Peyer's patch (tissue), 4 donors: ENCODE measurements around the gene TMEM238. TPM values are rescaled to one million over a fixed set of nuclear protein-coding genes. Genes with fewer than 3 reads are reported as not detected.
A peak's percentile ranks its signal among the peaks of the same experiment; 100 is the strongest.

Source experiments
- DNase-seq, 3 donors: peaks; one replicate each; pipeline ENCODE4 v3.0.0-alpha.2; 2017 to 2019
- H3K27ac ChIP-seq, 4 donors: fragments of 200-600 bp; sonication (generic); one replicate each; pipeline ENCODE4 v1.5.1; 2016 to 2019
- H3K27me3 ChIP-seq, 2 donors: fragments of 200-600 bp; sonication (generic); one replicate each; pipeline ENCODE4 v1.5.1; 2019
- H3K36me3 ChIP-seq, 3 donors: fragments of 200-600 bp; sonication (generic); one replicate each; pipeline ENCODE4 v1.5.1; 2016 to 2019
- H3K4me1 ChIP-seq, 4 donors: fragments of 200-600 bp; sonication (generic); one replicate each; pipeline ENCODE4 v1.5.1; 2016 to 2019
- H3K4me3 ChIP-seq, 4 donors: fragments of 200-600 bp; sonication (generic); 1 replicate in 3 of 4; 2 replicates in 1 of 4; pipeline ENCODE4 v1.5.1; 2016 to 2019; ENCODE audit warnings: mild to moderate bottlenecking in 1 of 4
- H3K9me3 ChIP-seq, 4 donors: fragments of 200-600 bp; sonication (generic); one replicate each; pipeline ENCODE4 v1.5.1; 2016 to 2019; ENCODE audit warnings: mild to moderate bottlenecking in 1 of 4
- POLR2A ChIP-seq, 2 donors: fragments of 450-650 bp; IDR thresholded peaks; one replicate each; pipeline ENCODE4 v1.5.1; 2017; ENCODE audit warnings: antibody characterized with exemption in 2 of 2, mild to moderate bottlenecking in 2 of 2, moderate library complexity in 2 of 2
- total RNA-seq, 4 donors: library from RNA; depleted of rRNA; stranded (reverse); fragments of >200 nt; gene quantifications; one replicate each; pipeline ENCODE4 v1.1.0, GENCODE V29; 2016
- TF ChIP-seq, protein P1 (sequence below), 6 experiments: fragments of 450-650 bp in 4 of 6; fragments of 200-600 bp in 2 of 6; sonication (generic) in 1 of 6; IDR thresholded peaks; one replicate each; pipeline ENCODE4 v1.5.1; 2017 to 2019; ENCODE audit warnings: antibody characterized with exemption in 6 of 6, mild to moderate bottlenecking in 3 of 6, moderate library complexity in 1 of 6

TMEM238 gene
- total RNA-seq, 4 donors from 2014 or later: 19.8 to 75.8 (median 61.6) TPM

DNA sequence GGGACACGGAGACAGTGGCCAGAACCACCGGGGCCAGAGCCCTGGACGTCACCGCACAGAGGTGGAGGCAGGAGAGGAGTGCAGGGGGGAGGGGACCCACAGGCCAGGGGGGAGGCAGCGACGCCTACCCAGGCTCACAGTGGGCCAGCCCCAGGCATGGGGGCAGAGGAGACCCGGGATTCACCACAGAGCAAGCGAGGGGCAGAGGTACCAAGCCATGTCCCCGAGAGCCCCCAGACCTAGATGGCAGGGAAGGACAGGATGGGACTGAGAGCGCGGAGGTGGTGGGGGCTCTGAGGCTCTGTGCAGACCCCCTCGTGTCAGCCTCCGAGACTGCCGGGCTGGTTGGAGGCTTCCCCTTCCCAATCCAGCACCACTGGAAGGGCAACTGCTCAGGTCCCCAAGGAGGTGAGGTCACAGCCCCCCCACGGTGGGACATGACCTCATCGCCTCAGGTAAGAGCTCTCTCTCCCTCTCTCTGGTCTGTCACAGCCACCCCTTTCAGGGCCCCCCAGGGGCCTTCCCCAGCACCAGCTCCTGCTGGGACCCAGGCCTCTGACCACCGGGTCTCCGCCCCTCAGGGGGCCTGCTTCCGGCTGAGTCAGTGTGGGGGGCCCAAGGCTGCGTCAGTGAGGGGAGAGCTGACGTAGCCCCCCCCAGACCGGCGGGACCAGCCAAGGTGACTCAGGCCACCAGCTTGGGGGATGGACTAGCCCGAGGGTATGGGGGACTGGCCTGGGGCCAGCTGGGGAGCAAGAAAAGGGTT, 11.6 kb downstream of the TMEM238 start:
- Histone ChIP-seq H3K27ac (no peak overlapping the region), H3K4me3 (no peak overlapping the region), H3K27me3 (peaks cover 0 to 50% of the 10 kb centered on the region in 2 donors), H3K36me3 (no peaks in the 10 kb centered on the region), H3K4me1 (peaks cover 0 to 27% (median 8%) of the 10 kb centered on the region in 4 donors), H3K9me3 (no peaks in the 10 kb centered on the region)
- TF ChIP-seq, protein P1, sequence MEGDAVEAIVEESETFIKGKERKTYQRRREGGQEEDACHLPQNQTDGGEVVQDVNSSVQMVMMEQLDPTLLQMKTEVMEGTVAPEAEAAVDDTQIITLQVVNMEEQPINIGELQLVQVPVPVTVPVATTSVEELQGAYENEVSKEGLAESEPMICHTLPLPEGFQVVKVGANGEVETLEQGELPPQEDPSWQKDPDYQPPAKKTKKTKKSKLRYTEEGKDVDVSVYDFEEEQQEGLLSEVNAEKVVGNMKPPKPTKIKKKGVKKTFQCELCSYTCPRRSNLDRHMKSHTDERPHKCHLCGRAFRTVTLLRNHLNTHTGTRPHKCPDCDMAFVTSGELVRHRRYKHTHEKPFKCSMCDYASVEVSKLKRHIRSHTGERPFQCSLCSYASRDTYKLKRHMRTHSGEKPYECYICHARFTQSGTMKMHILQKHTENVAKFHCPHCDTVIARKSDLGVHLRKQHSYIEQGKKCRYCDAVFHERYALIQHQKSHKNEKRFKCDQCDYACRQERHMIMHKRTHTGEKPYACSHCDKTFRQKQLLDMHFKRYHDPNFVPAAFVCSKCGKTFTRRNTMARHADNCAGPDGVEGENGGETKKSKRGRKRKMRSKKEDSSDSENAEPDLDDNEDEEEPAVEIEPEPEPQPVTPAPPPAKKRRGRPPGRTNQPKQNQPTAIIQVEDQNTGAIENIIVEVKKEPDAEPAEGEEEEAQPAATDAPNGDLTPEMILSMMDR (IDR thresholded peaks at IDR 0.05): no peak
- TF ChIP-seq POLR2A (IDR thresholded peaks at IDR 0.05): no peak
- no peak for DNase-seq

DNA sequence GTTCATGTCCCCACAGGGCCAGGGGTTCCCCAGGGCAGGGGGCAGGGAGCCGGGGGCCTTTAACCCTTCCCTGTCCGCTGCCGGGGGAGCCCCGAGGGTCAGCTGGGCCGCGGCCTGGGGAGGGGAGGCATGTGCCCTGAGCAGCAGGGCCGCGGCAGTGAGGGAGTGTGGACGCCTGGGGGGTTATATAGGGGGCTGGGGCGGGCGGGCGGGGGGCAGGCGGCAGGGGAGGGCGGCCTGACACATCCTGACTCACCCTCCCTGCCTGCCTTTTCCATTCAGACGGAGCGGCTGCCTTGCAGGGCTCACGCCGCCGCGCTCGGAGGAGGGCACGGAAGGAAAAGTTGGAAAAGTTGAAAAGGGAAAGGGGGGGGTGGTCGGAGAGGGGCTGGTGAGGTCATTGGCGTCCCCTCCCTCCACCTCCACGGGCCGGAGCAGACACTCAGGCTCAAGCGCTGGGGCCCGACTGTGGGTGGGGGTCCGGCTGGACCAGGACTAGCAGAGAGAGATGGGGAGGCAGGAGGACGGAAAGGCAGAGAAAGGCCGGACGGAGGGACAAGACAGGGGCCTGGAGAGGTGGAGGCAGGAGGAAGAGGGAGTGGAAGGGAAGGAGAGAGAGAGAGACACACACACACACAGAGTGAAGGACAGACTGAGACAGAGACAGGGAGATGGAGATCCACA, 13.6 kb downstream of the TMEM238 start, which contains the start of gene IL11:
Gene IL11 (minus strand): TSS at position 159 of the 684 bp plus-strand sequence. CDS start 153 bp downstream, at position 6.
- no peaks in the 10 kb centered on the region for H3K36me3 ChIP-seq
- no peak for TF ChIP-seq POLR2A (IDR thresholded peaks at IDR 0.05)
- TF ChIP-seq, protein P1 (IDR thresholded peaks at IDR 0.05): no peak
- DNase-seq: no peak
- H3K4me1 ChIP-seq: peaks cover 0 to 25% (median 8%) of the 10 kb centered on the region in 4 donors
- H3K4me3 ChIP-seq: peak within 1 kb of the TSS in 3 of 4 donors; percentile 36 to 44 (median 42)
- no peak within 1 kb of the TSS for H3K27ac ChIP-seq
- H3K27me3 ChIP-seq: peaks cover 0 to 47% of the 10 kb centered on the region in 2 donors
- no peaks in the 10 kb centered on the region for H3K9me3 ChIP-seq

DNA sequence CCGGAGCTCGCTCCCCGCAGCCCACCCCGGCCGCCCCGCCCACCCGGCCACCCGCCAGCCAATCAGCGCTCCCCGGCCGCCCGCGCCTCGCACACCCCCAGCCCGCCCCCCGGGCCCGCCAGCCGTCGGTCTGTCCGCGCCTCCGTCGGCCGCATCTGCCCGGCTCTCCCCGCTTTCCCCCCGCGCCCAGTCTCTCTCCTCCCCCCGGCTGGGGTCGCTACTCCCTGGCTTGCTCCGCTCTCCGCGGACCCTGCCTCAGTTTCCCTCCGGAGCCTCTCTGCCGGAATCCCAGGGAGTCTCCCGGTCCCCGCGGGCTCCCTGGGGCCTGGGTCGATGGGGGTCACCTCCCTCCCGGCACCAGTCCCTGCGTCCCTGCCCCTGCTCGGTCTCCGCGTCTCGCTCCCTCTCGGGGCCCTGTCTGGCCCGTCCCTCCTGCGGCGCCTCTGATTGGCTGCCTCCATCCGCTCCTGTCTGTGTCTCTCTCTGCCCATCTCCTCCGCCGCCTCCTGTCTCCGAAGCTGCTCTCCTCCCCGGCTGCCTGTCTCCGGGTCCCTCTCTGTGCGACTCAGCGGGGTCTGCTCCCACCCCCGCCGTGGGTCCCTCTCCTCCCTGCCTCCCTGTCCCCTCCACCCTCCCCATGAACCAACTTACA, 14.3 kb downstream of the TMEM238 start:
- no peaks in the 10 kb centered on the region for H3K36me3 ChIP-seq
- peak overlapping the region in 3 of 4 donors; percentile 36 to 44 (median 42) for H3K4me3 ChIP-seq
- TF ChIP-seq POLR2A (IDR thresholded peaks at IDR 0.05): no peak
- TF ChIP-seq, protein P1 (IDR thresholded peaks at IDR 0.05): no peak

DNA sequence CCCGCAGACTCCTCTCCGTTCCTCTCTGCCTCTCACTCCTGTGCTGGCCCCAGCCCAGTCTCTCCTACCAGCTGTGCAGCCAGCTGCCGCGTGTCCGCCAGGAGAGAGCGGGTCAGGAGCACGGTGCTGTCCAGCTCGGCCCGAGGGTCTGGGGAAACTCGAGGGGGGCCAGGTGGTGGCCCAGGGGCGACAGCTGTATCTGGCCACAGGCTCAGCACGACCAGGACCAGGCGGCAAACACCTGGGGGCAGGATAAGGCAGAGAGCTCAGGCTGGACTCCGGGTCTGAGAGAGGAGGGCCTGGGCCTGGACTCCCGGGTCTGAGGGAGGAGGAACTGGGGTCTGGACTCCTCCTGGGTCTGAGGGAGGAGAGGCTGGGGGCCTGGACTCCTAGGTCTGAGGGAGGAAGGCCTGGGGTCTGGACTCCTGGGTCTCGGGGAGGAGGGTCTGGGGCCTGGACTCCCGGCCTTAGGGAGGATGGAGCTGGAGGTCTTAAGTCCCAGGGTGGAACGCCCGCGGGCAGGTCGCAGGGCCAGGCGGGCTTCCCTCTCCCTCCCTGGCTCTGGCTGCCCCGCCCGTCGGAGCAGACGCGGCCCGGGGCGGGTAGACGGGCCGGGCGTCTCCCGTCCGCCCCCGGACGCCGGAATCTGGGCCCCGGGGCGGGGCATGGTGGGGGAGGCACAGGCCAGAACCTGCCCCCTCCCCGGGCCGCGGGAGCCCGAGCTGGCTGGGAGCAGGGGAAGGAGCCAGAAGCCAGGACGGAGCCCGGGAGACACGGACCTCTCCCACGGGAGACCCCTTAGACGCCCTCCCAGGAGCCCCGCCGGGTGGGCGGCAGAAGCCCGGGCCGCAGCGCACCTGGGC, 15.2 kb downstream of the TMEM238 start:
- TF ChIP-seq POLR2A (IDR thresholded peaks at IDR 0.05): no peak
- TF ChIP-seq, protein P1 (IDR thresholded peaks at IDR 0.05): no peak
- H3K27me3 ChIP-seq: peaks cover 0 to 41% of the 10 kb centered on the region in 2 donors
- DNase-seq: no peak
- peak overlapping the region in 3 of 4 donors; percentile 36 to 44 (median 42) for H3K4me3 ChIP-seq
- H3K4me1 ChIP-seq: peaks cover 0 to 19% (median 6%) of the 10 kb centered on the region in 4 donors
- H3K36me3 ChIP-seq: no peaks in the 10 kb centered on the region
- no peak overlapping the region for H3K27ac ChIP-seq
- H3K9me3 ChIP-seq: no peaks in the 10 kb centered on the region

More for the DNA sequence above, 14.3 kb downstream of the TMEM238 start:
- Histone ChIP-seq H3K4me1 (peaks cover 0 to 25% (median 8%) of the 10 kb centered on the region in 4 donors), H3K27ac (no peak overlapping the region), H3K27me3 (peaks cover 0 to 47% of the 10 kb centered on the region in 2 donors), H3K9me3 (no peaks in the 10 kb centered on the region)
- DNase-seq: no peak

DNA sequence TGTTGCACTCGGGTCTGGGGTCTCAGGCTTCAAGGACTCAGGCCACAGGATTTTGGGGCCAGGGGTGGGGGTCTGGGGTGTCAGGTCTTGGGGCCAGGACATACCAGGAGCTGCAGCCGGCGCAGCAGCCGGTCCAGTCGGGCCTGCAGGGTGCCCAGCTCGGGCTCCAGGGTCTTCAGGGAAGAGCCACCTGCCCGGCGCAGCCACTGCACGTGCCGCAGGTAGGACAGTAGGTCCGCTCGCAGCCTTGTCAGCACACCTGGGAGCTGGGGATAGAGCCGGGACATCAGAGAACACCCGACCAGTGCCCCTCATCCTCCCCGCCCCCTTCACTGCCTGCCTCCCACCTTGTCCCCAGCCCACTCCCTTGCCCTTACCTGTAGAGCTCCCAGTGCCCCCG, 16.0 kb downstream of the TMEM238 start:
- TF ChIP-seq POLR2A (IDR thresholded peaks at IDR 0.05): no peak
- TF ChIP-seq, protein P1 (IDR thresholded peaks at IDR 0.05): no peak
- H3K27ac ChIP-seq: no peak overlapping the region

More for the DNA sequence above, 16.0 kb downstream of the TMEM238 start:
- no peaks in the 10 kb centered on the region for H3K9me3 ChIP-seq
- H3K4me3 ChIP-seq: no peak overlapping the region
- peaks cover 0 to 38% of the 10 kb centered on the region in 2 donors for H3K27me3 ChIP-seq
- DNase-seq: no peak
- H3K4me1 ChIP-seq: peaks cover 0 to 19% (median 6%) of the 10 kb centered on the region in 4 donors
- H3K36me3 ChIP-seq: no peaks in the 10 kb centered on the region
